ENCODE results near the gene OAF.
A peak's percentile ranks its signal among the peaks of the same experiment; 100 is the strongest.

The OAF gene

DNA sequence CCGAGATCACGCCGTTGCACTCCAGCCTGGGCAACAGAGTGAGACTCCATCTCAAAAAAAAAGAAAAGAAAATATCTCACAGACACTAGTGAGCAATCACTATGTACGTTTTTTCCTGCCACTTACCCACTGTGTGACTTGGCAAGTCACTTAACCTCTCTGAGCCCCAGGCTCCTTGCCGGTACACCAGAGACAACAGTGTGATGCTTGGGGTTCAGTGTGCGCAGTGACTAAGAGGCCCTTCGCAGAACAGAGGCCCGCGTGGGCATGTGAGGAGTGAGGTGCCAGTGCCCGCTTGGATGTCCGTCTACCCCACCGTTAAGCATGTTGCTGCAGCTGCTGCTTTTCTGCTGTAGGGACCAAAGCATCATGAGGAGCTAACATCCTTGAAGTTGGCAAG is 6.7 kb downstream of the OAF start:
- DNase-seq, result no peak
- in situ Hi-C loops (cut with HindIII; ENCODE audit: low pct_ligation_motif_present, low pct_unique_long_range_greater_than_20kb, low sequenced_read_pairs), result no loop called here

GRCh38 chr11:120217941-120218694 is 7.3 kb downstream of the OAF start:
- in situ Hi-C loops (cut with HindIII; ENCODE audit: low pct_ligation_motif_present, low pct_unique_long_range_greater_than_20kb, low sequenced_read_pairs), result no loop called here
- DNase-seq, result no peak

DNA sequence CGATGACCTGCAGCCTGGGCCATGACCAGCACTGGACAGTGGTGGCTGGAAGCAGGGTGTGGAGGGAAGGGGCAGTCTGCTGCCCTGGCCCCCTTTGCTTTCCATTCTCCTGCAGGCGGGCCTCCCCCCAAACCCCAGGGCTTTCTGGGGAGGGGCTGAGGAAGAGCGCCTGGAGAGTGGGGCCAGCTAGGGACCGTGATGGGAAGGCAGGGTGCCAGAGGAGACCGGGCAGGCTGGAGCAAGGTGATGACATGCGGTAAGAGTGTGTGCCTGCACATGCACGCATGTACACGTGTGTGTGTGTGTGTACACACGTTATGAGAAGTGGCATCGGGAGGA is 7.8 kb downstream of the OAF start:
- DNase-seq, result no peak
- in situ Hi-C loops (cut with HindIII; ENCODE audit: low pct_ligation_motif_present, low pct_unique_long_range_greater_than_20kb, low sequenced_read_pairs), result no loop called here

DNA sequence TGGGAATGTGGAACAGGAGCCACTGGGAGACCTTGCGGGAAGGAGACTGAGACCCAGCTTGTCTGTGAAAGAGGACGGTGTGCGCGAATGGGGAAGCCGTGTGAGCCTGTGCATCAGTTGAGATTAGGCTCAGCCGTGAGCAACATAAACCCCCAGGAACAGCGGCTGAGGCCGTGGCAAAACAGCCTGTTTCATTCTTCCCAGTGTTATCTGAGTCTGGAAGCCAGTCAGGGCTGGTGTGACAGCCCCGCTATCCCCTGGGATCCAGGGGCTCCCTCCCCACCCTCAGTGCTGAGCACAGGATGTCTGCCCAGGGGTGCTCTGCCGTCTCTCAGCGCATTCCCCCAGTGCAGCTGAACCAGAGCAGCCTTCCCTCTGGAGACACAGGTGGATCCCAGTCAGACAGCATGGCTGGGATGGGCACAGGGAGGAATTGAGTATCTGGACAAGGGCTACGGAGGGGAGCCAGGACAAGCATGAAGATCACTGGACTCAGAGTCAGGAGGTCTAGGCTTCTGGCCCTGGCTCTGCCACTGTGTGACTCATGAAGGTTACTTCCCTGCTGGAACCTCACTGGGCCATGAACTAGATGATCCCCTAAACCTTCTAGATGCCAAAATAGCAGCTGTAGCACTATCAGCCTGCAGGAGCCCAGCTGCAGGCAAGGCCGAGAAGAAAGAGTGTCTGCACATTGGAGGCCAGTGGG is 8.6 kb downstream of the OAF start:
- no peak for DNase-seq
- in situ Hi-C loops (cut with HindIII; ENCODE audit: low pct_ligation_motif_present, low pct_unique_long_range_greater_than_20kb, low sequenced_read_pairs), result no loop called here

GRCh38 chr11:120219938-120220746 is 9.3 kb downstream of the OAF start:
- in situ Hi-C loops (cut with HindIII; ENCODE audit: low pct_ligation_motif_present, low pct_unique_long_range_greater_than_20kb, low sequenced_read_pairs), result no loop called here
- DNase-seq, result no peak

DNA sequence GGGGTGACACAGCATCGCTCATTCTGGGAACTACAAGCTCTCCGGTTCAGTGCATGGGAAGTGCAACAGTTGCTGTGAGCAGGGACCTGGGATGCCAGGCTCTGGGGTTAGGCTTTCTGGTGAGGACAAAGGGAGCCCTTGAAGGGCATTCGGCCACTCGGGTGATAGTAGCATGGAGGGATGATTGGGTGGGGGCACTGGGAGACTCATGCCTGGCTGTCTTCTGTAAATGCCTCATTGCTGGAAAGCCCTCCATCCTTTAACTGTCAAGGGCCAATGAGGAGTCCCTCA is 9.9 kb downstream of the OAF start:
- in situ Hi-C loops (cut with HindIII; ENCODE audit: low pct_ligation_motif_present, low pct_unique_long_range_greater_than_20kb, low sequenced_read_pairs), result no loop called here
- no peak for DNase-seq

DNA sequence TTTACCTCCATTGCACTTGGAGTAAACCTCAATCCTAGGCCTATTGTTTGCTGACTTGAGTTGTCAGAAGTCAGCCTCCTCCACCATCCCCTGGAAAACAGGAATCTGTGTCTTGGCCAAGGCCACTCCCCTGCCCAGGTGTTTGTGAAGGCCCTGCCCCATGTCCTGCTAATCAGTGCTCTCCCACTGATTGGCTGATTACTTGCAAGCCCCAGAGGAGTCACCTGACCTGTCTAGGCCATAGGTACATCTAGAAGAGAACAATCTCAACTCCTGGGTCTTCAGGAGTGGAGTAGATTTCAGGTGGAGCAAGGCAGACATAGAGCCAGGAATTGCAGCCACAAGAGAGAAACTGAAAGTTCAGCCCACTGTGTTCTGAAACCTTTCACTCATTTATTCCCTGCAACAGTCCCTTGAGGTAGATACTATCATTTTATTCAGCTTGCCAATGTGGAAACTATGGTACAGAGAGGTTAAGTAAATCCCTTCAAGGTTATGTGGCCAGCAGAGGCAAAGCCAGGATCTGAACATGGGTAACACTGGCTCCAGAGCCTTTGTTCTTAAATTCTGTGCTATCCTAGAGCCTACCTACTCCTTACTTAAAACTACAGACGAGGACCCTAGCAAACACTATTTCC is 10.4 kb downstream of the OAF start:
- in situ Hi-C loops (cut with HindIII; ENCODE audit: low pct_ligation_motif_present, low pct_unique_long_range_greater_than_20kb, low sequenced_read_pairs), result no loop called here
- no peak for DNase-seq

GRCh38 chr11:120222916-120223315 is 12.1 kb downstream of the OAF start:
- no peak for DNase-seq
- in situ Hi-C loops (cut with HindIII; ENCODE audit: low pct_ligation_motif_present, low pct_unique_long_range_greater_than_20kb, low sequenced_read_pairs), result no loop called here

- no peak for DNase-seq
- in situ Hi-C loops (cut with HindIII; ENCODE audit: low pct_ligation_motif_present, low pct_unique_long_range_greater_than_20kb, low sequenced_read_pairs), result no loop called here
Observed at GRCh38 chr11:120223793-120224192, 13.0 kb downstream of the OAF start.

DNA sequence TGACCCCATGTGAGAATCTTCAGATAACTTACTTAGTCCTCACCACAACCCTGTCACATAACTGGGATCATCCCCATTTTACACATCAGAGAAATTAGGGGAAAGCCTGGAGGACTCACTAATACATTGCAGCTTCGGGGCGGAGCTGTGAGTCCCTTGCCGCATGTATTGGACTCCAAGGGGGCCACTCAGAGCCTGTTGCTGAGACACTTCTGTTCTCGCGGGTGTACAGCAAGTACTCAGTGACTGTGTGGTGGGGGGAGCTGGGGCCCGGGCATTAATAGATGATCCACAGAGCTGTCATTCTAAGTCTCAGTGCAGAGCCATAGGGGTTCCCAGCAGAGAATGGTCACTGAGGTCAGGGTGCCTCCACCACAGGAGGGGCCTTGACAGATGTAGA is 13.5 kb downstream of the OAF start:
- no peak for DNase-seq
- in situ Hi-C loops (cut with HindIII; ENCODE audit: low pct_ligation_motif_present, low pct_unique_long_range_greater_than_20kb, low sequenced_read_pairs), result no loop called here

DNA sequence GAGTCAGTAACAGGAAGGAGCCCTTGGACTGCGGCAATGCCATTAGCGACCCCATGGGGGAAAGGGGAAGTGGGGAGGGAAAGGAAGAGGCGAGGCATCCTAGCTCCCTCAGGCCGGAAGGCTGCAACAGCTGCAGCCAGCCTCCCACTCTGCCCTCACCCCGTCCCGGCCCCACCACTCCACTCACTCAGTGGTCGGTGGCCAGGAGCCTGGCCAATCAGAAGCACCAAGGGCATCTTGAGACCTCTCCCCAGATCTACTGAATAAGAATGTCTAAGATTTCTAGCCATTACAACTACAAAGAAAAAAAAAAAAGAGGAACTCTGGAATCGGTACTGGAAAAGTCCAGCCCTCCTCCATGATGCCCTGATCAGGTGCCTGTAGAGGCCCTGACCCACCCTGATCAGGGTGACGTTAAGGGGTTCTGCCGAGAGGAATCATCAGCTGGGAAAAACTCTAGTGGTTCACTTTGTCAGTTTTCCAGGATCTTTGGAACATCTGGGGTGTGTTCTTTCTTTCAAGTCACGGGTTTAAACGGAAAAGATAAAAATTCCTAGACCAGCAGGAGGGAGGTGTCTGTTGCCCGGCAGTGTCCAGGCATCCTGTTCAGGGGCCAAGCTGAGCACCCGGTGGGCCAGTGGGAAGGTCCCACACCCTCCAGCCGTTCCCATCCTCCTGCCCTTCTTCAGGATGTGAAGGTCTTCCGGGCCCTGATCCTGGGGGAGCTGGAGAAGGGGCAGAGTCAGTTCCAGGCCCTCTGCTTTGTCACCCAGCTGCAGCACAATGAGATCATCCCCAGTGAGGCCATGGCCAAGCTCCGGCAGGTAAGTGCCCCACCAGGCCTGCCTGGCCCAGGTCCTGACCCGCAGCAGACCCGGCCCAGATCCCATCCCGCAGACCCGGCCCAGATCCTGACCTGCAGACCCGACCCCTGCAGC is 14.4 kb downstream of the OAF start:
- in situ Hi-C loops (cut with HindIII; ENCODE audit: low pct_ligation_motif_present, low pct_unique_long_range_greater_than_20kb, low sequenced_read_pairs), result no loop called here
- no peak for DNase-seq

- DNase-seq, result no peak
- in situ Hi-C loops (cut with HindIII; ENCODE audit: low pct_ligation_motif_present, low pct_unique_long_range_greater_than_20kb, low sequenced_read_pairs), result no loop called here
Observed at GRCh38 chr11:120226242-120226641, 15.4 kb downstream of the OAF start.

DNA sequence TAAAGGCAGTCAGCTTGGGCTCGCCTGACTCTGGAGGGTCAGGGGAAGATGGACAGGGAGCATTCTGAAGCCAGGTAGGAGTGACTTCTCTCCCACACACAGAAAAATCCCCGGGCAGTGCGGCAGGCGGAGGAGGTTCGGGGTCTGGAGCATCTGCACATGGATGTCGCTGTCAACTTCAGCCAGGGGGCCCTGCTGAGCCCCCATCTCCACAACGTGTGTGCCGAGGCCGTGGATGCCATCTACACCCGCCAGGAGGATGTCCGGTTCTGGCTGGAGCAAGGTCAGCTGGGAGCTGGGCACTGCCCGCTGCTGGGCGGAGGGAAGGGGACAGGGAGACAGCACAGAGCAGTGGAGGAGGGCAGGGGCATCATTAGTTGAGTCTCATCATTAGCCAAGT is 15.9 kb downstream of the OAF start:
- in situ Hi-C loops (cut with HindIII; ENCODE audit: low pct_ligation_motif_present, low pct_unique_long_range_greater_than_20kb, low sequenced_read_pairs), result no loop called here
- no peak for DNase-seq

DNA sequence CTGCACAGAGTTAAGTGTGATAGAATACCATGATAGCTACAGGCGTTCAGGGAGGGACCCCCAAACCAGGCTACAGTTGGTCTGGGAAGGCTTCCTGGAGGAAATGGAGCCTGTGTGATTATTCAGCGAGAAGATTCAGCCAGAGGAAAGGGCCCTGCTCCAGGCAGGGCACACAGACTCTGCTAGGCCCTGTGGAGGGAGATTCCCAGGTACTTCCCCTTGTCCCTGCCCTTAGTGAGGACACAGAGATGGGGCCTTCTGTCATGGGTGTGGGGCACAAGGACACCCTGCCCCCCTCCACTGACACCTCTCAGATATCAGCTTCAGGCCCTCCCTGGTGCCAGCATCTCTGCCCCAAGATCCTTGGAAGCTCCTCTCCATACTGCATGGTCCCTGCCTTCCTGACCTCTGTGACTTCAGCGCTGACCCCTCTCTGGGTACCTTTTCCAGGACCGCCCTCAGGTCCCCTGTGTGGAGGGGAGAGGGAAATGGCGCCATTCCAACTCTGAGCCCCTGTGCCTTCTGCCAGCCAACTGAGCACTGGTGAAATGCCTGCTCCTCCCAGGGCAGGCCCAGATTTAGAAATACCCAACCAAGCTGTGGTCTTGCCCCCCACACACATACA is 16.5 kb downstream of the OAF start:
- in situ Hi-C loops (cut with HindIII; ENCODE audit: low pct_ligation_motif_present, low pct_unique_long_range_greater_than_20kb, low sequenced_read_pairs), result no loop called here
- DNase-seq, result no peak

DNA sequence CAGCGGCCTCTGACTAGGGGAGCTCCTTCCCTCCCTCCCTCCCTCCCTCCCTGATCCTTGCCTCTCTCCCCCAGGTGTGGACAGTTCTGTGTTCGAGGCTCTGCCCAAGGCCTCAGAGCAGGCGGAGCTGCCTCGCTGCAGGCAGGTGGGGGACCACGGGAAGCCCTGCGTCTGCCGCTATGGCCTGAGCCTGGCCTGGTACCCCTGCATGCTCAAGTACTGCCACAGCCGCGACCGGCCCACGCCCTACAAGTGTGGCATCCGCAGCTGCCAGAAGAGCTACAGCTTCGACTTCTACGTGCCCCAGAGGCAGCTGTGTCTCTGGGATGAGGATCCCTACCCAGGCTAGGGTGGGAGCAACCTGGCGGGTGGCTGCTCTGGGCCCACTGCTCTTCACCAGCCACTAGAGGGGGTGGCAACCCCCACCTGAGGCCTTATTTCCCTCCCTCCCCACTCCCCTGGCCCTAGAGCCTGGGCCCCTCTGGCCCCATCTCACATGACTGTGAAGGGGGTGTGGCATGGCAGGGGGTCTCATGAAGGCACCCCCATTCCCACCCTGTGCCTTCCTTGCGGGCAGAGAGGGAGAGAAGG is 18.1 kb downstream of the OAF start:
- in situ Hi-C loops (cut with HindIII; ENCODE audit: low pct_ligation_motif_present, low pct_unique_long_range_greater_than_20kb, low sequenced_read_pairs), result no loop called here
- DNase-seq, result no peak

DNA sequence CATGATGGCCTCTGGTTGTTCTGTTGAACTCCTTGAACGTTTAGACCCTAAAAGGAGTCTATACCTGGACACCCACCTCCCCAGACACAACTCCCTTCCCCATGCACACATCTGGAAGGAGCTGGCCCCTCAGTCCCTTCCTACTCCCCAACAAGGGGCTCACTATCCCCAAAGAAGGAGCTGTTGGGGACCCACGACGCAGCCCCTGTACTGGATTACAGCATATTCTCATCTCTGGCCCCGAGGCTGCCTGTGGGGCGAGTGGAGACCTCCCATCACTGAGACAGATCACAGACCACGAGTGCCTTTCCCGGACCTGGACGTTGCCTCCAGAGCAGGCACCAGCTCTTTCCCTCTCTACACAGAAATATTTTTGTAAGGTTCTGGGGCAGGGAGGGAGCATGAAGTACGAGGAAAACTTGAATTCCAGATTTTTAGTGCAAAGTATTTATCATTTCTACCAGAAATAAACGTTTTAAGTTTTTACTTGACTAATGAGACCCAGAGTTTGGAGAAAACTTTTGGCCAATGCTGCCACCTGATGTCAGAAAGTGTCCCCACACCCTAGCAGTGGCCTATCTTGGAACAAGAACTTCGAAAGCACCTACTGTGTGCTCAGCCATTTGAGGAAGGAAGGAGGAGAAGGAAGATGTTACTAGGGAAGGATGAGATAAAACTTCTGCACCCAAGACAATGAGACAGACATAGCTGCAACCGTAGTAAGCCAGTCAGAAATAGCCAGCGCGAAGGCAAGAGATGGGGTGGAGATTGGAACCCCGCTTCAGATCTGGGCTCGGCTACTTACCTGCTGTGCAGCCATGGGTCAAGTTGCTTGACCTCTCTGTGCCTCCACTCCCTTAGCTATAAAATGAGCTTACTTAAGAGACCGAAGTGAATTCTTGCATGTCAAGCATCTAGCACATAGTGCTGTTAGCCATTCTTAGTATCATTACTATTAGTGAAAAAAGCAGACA is 18.9 kb downstream of the OAF start:
- in situ Hi-C loops (cut with HindIII; ENCODE audit: low pct_ligation_motif_present, low pct_unique_long_range_greater_than_20kb, low sequenced_read_pairs), result no loop called here
- DNase-seq, result peak; percentile 23
